ENCODE results near the gene C15orf61.

The C15orf61 gene

DNA sequence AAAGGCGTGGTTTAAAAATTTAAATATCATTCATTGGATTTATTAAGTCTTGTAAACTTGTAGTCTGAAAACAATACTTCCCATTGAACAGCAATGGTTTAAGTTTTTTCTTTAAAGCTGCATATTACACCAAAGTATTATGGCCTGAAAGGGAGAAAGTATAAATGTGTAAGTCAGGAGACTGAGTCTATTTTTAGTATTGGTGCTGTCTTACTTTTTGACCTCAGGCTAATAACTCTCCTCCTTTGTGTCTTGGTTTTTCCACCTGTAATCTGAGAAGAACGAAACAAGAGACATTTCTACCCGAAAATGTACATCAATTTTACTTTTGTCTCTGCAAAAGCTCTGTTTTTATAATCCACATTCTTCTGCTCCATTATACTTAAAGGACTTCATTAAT is 7.6 kb downstream of the C15orf61 start:
- H3K27me3 Mint-ChIP-seq: no peaks in the 10 kb centered on the region

GRCh38 chr15:67531379-67531914 is 10.5 kb downstream of the C15orf61 start:
- DNase-seq (ENCODE audit: low spot score in 2 of 2) (no peak), ATAC-seq (ENCODE audit: low read depth) (no peak)
- no peak overlapping the region for H3K4me3 Mint-ChIP-seq
- H3K9me3 Mint-ChIP-seq: no peaks in the 10 kb centered on the region
- H3K36me3 Mint-ChIP-seq: peaks cover 2% of the 10 kb centered on the region
- no peaks in the 10 kb centered on the region for H3K4me1 Mint-ChIP-seq
- no peak overlapping the region for H3K27ac Mint-ChIP-seq
- H3K27me3 Mint-ChIP-seq: no peaks in the 10 kb centered on the region

More for the DNA sequence above, 7.6 kb downstream of the C15orf61 start:
- Mint-ChIP-seq H3K9me3 (no peaks in the 10 kb centered on the region), H3K36me3 (peaks cover 2% of the 10 kb centered on the region), H3K27ac (no peak overlapping the region), H3K4me3 (no peak overlapping the region), H3K4me1 (no peaks in the 10 kb centered on the region)
- no peak for ATAC-seq (ENCODE audit: low read depth)
- DNase-seq (ENCODE audit: low spot score in 2 of 2): no peak

GRCh38 chr15:67533873-67534272 is 12.9 kb downstream of the C15orf61 start:
- Mint-ChIP-seq H3K4me1 (peaks cover under 1% of the 10 kb centered on the region), H3K4me3 (no peak overlapping the region), H3K9me3 (no peaks in the 10 kb centered on the region), H3K27ac (no peak overlapping the region), H3K27me3 (peaks cover 12% of the 10 kb centered on the region), H3K36me3 (no peaks in the 10 kb centered on the region)
- no peak for ATAC-seq (ENCODE audit: low read depth)
- no peak for DNase-seq (ENCODE audit: low spot score in 2 of 2)

- H3K4me3 Mint-ChIP-seq: no peak overlapping the region
- DNase-seq (ENCODE audit: low spot score in 2 of 2): no peak
- H3K4me1 Mint-ChIP-seq: peaks cover 5% of the 10 kb centered on the region
- peaks cover 12% of the 10 kb centered on the region for H3K27me3 Mint-ChIP-seq
- ATAC-seq (ENCODE audit: low read depth): no peak
- no peaks in the 10 kb centered on the region for H3K9me3 Mint-ChIP-seq
- no peaks in the 10 kb centered on the region for H3K36me3 Mint-ChIP-seq
- no peak overlapping the region for H3K27ac Mint-ChIP-seq
Observed at GRCh38 chr15:67534360-67534759, 13.4 kb downstream of the C15orf61 start.

DNA sequence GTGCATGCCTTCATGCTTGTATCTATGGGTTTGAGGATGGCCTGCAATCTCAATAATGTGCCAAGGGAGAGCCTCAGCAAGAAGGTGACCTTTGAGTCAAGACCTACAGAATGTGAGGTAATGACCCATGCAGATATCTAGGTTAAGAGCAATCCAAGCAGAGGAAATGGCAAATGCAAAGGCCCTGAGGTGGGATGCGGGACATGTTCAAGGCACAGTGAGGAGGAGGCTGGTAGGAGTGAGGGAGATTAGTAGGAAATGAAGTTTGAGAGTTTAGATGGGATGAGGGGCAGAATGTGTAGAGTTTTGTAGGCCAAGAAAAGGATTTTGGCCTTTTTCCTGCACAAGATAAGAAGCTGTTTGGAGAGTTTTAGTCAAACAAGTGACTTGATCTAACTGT is 16.8 kb downstream of the C15orf61 start:
- Mint-ChIP-seq H3K4me3 (peak overlapping the region; percentile 1), H3K36me3 (no peaks in the 10 kb centered on the region), H3K27ac (no peak overlapping the region), H3K4me1 (peaks cover 16% of the 10 kb centered on the region), H3K27me3 (peaks cover 12% of the 10 kb centered on the region), H3K9me3 (no peaks in the 10 kb centered on the region)
- no peak for ATAC-seq (ENCODE audit: low read depth)
- DNase-seq (ENCODE audit: low spot score in 2 of 2): no peak

DNA sequence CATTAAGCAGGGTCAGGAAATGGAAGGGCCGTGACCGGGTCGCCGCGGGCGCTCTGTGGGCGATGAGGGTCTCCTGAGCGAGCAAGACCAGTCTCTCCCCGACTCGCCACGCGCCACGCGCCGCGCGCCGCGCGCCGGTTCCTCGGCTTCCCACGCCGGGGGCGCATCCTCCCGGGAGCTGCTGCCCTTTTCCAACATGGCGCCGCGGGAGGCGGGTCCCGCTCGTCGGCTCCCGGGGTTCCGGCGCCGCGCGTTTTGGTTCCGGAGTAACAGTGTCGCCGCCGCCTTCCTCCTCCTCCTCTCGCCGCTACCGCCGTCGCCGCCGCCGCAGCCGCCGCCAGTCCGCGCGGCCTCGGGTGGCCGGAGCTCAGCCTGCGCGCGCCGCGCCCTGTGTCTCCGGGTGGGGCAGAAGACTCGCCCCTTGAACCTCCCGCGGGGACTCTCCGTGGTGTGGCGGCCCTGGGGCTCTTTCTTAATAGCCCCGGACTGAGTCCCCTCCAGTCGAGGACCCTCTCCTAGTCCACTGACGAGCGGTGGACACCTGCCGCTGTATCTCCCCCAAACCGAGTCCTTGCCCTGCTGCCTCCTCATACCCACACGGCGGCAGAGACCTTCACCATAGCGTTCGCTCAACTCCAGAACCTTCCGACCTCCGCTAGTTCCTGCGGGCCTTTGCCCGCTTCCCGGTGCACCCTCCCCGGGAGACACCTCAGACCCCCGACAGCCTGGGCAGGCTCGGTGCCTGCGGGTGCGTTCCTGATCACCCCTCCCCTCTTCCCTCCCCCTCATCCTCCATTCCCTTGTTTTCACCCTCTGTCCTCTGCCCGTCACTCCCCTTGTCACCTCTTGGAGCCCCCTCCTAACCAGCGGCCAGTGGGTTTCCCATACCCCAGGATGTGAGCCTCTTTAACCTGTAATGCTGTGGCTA is 21.8 kb downstream of the C15orf61 start, which contains the start of gene MAP2K5:
Gene MAP2K5, plus strand, starts transcription at position 284 of the 928 bp plus-strand sequence. Its CDS starts 633 bp downstream, at position 917.
- DNase-seq (ENCODE audit: low spot score in 2 of 2) (peak; percentile 59 to 65), ATAC-seq (ENCODE audit: low read depth) (peak; percentile 71)
- H3K4me1 Mint-ChIP-seq: peaks cover 36% of the 10 kb centered on the region

DNA sequence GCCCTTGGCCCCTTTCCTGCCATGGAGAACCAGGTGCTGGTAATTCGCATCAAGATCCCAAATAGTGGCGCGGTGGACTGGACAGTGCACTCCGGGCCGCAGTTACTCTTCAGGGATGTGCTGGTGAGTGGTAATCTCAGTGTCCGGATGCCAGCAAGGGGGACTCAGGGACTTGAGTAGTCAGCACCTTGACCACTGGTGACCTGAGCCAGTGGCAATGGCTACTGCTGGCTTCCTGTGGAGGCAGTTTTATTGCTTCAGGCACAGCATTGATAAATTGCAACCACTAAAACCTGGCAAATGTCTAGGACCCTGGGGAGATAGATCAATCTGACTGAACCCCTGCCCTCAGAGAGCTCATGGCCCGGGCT is 22.4 kb downstream of the C15orf61 start:
- H3K9me3 Mint-ChIP-seq: no peaks in the 10 kb centered on the region
- no peak for ATAC-seq (ENCODE audit: low read depth)
- peaks cover 7% of the 10 kb centered on the region for H3K36me3 Mint-ChIP-seq
- peak overlapping the region; percentile 94 for H3K27ac Mint-ChIP-seq
- no peak for DNase-seq (ENCODE audit: low spot score in 2 of 2)
- peaks cover 39% of the 10 kb centered on the region for H3K4me1 Mint-ChIP-seq
- no peaks in the 10 kb centered on the region for H3K27me3 Mint-ChIP-seq
- peak overlapping the region; percentile 95 for H3K4me3 Mint-ChIP-seq

More for the DNA sequence above, 21.8 kb downstream of the C15orf61 start, which contains the start of gene MAP2K5:
- Mint-ChIP-seq H3K4me3 (peak within 1 kb of the TSS; percentile 95), H3K27me3 (peaks cover 4% of the 10 kb centered on the region), H3K9me3 (no peaks in the 10 kb centered on the region), H3K36me3 (peaks cover 7% of the 10 kb centered on the region), H3K27ac (peak within 1 kb of the TSS; percentile 96)

- H3K4me1 Mint-ChIP-seq: peaks cover 37% of the 10 kb centered on the region
- H3K27me3 Mint-ChIP-seq: no peaks in the 10 kb centered on the region
- H3K27ac Mint-ChIP-seq: no peak overlapping the region
- ATAC-seq (ENCODE audit: low read depth) (no peak), DNase-seq (ENCODE audit: low spot score in 2 of 2) (no peak)
- H3K4me3 Mint-ChIP-seq: no peak overlapping the region
- no peaks in the 10 kb centered on the region for H3K9me3 Mint-ChIP-seq
- H3K36me3 Mint-ChIP-seq: peaks cover 7% of the 10 kb centered on the region
Observed at GRCh38 chr15:67544475-67544874, 23.5 kb downstream of the C15orf61 start.

- DNase-seq (ENCODE audit: low spot score in 2 of 2): no peak
- Mint-ChIP-seq H3K9me3 (no peaks in the 10 kb centered on the region), H3K4me1 (peaks cover 34% of the 10 kb centered on the region), H3K36me3 (peaks cover 13% of the 10 kb centered on the region), H3K27me3 (no peaks in the 10 kb centered on the region), H3K27ac (peak overlapping the region; percentile 17), H3K4me3 (no peak overlapping the region)
- no peak for ATAC-seq (ENCODE audit: low read depth)
Observed at GRCh38 chr15:67545864-67546263, 24.9 kb downstream of the C15orf61 start.

GRCh38 chr15:67547064-67547463 is 26.1 kb downstream of the C15orf61 start:
- no peak overlapping the region for H3K27ac Mint-ChIP-seq

DNA sequence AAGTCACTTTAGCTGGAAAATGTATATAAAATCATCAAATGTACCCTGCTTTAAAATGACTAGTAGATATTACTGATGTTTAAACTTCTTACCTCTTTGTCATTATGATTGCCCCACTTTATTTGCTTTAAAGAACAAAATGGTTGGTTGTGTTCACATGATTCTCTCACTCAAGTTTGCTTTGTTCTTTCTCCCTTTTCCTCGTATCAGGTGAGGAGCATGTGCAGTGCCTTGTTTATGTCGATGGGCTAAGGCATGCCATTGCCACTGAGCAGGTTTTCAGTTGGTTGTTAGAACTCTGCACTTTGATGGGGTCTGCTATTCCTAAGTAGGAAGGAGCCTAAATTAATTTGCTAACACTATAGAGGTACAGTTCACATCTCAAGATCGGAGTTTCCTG is 26.9 kb downstream of the C15orf61 start:
- no peak for ATAC-seq (ENCODE audit: low read depth)
- H3K9me3 Mint-ChIP-seq: no peaks in the 10 kb centered on the region
- H3K27ac Mint-ChIP-seq: no peak overlapping the region
- peaks cover 27% of the 10 kb centered on the region for H3K4me1 Mint-ChIP-seq
- peaks cover 15% of the 10 kb centered on the region for H3K36me3 Mint-ChIP-seq
- H3K27me3 Mint-ChIP-seq: no peaks in the 10 kb centered on the region
- no peak overlapping the region for H3K4me3 Mint-ChIP-seq
- no peak for DNase-seq (ENCODE audit: low spot score in 2 of 2)

More at GRCh38 chr15:67547064-67547463, 26.1 kb downstream of the C15orf61 start:
- H3K27me3 Mint-ChIP-seq: no peaks in the 10 kb centered on the region
- DNase-seq (ENCODE audit: low spot score in 2 of 2): no peak
- no peaks in the 10 kb centered on the region for H3K9me3 Mint-ChIP-seq
- no peak for ATAC-seq (ENCODE audit: low read depth)
- H3K36me3 Mint-ChIP-seq: peaks cover 15% of the 10 kb centered on the region
- H3K4me3 Mint-ChIP-seq: no peak overlapping the region
- H3K4me1 Mint-ChIP-seq: peaks cover 28% of the 10 kb centered on the region

- no peak overlapping the region for H3K27ac Mint-ChIP-seq
- no peak overlapping the region for H3K4me3 Mint-ChIP-seq
- DNase-seq (ENCODE audit: low spot score in 2 of 2): no peak
- H3K4me1 Mint-ChIP-seq: peaks cover 22% of the 10 kb centered on the region
- ATAC-seq (ENCODE audit: low read depth): no peak
- H3K27me3 Mint-ChIP-seq: no peaks in the 10 kb centered on the region
- H3K36me3 Mint-ChIP-seq: peaks cover 15% of the 10 kb centered on the region
- no peaks in the 10 kb centered on the region for H3K9me3 Mint-ChIP-seq
Observed at GRCh38 chr15:67548236-67548852, 27.4 kb downstream of the C15orf61 start.

- Mint-ChIP-seq H3K36me3 (peaks cover 15% of the 10 kb centered on the region), H3K9me3 (no peaks in the 10 kb centered on the region), H3K27ac (no peak overlapping the region), H3K4me3 (no peak overlapping the region), H3K27me3 (no peaks in the 10 kb centered on the region), H3K4me1 (peaks cover 18% of the 10 kb centered on the region)
- ATAC-seq (ENCODE audit: low read depth) (peak; percentile 44), DNase-seq (ENCODE audit: low spot score in 2 of 2) (no peak)
Observed at GRCh38 chr15:67548862-67549651, 28.1 kb downstream of the C15orf61 start.
